Ishikawa (cell line): ENCODE data around the gene OXCT1.

ENCODE experiments used
- CEBPB ChIP-seq: IDR thresholded peaks from 2 replicates; pipeline ENCODE4 v1.6.1; 2012
- CREB1 ChIP-seq: IDR thresholded peaks from 2 replicates; pipeline ENCODE4 v1.6.1; 2012; ENCODE audit warnings: low read depth
- EGR1 ChIP-seq: IDR thresholded peaks from 2 replicates; pipeline ENCODE4 v1.6.1; 2012
- EP300 ChIP-seq: IDR thresholded peaks from 2 replicates; pipeline ENCODE4 v1.6.1; 2012; ENCODE audit warnings: borderline replicate concordance
- FOXM1 ChIP-seq: IDR thresholded peaks from 2 replicates; pipeline ENCODE4 v1.6.1; 2012; ENCODE audit warnings: low read depth, borderline replicate concordance
- NFIC ChIP-seq: IDR thresholded peaks from 2 replicates; pipeline ENCODE4 v1.6.1; 2012
- RAD21 ChIP-seq: IDR thresholded peaks from 2 replicates; pipeline ENCODE4 v1.6.1; 2012; ENCODE audit warnings: low read depth
- REST ChIP-seq: IDR thresholded peaks from 2 replicates; pipeline ENCODE4 v1.6.1; 2012; ENCODE audit warnings: low read depth, mild to moderate bottlenecking
- TEAD4 ChIP-seq: IDR thresholded peaks from 2 replicates; pipeline ENCODE4 v1.6.1; 2012
- USF1 ChIP-seq: IDR thresholded peaks from 2 replicates; pipeline ENCODE4 v1.6.1; 2012
- YY1 ChIP-seq: IDR thresholded peaks from 2 replicates; pipeline ENCODE4 v1.6.1; 2012; ENCODE audit warnings: low read depth
- ZBTB7A ChIP-seq: IDR thresholded peaks from 2 replicates; pipeline ENCODE4 v1.6.1; 2012; ENCODE audit warnings: low read depth
- TF ChIP-seq, protein P1 (sequence below): IDR thresholded peaks from 2 replicates; pipeline ENCODE4 v1.6.1; 2012

DNA sequence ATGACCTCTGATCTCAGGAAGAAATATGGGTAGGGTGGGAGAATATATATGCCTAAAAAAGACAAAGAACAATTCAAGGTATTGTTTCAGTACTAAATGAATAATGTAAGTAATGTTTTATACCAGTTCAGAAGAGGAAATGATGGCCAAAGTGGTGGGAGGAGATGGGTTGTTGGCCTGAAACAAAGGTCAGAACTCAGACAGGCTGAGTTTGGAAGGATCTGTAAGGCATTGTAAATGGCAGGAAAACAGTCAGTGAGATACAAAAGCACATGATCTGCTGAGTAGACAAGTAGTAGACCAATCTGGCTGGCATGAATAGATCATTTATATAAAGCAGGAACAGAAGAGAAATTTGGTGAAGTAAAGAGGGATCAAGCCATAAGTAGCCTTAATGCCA lies 184.0 kb downstream of the OXCT1 start:
- TF ChIP-seq CEBPB = no peak
- TF ChIP-seq, protein P1, sequence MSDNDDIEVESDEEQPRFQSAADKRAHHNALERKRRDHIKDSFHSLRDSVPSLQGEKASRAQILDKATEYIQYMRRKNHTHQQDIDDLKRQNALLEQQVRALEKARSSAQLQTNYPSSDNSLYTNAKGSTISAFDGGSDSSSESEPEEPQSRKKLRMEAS = no peak
- no peak for TF ChIP-seq NFIC
- TF ChIP-seq RAD21 = no peak
- no peak for TF ChIP-seq TEAD4
- TF ChIP-seq ZBTB7A = no peak
- no peak for TF ChIP-seq FOXM1
- no peak for TF ChIP-seq YY1
- no peak for TF ChIP-seq CREB1
- TF ChIP-seq EP300 = no peak
- no peak for TF ChIP-seq USF1
- TF ChIP-seq REST = no peak
- TF ChIP-seq EGR1 = no peak
